Stimulated activated memory B cell treated with anti-CD40 and anti-IgM and Interleukin-4, amounts not matched to agents 10 μg/mL and 1 μg/mL and 100 μg/mL, for 72 hours (primary cell): Measurements from ENCODE around the gene NCK1.

Experiments used
- ATAC-seq: fragments of 150-1000 bp; cut with Tn5 transposase; 2 replicates; pipeline ENCODE4 v1.10.0; 2021
- H3K27ac Mint-ChIP-seq: one replicate; pipeline ENCODE4 v1.8.0; 2022; ENCODE audit warnings: mild to moderate bottlenecking, mixed read lengths
- H3K27me3 Mint-ChIP-seq: one replicate; pipeline ENCODE4 v1.8.0; 2022; ENCODE audit warnings: mixed read lengths
- H3K36me3 Mint-ChIP-seq: one replicate; pipeline ENCODE4 v1.8.0; 2022; ENCODE audit warnings: mixed read lengths
- H3K4me1 Mint-ChIP-seq: one replicate; pipeline ENCODE4 v1.8.0; 2022; ENCODE audit warnings: mixed read lengths
- H3K4me3 Mint-ChIP-seq: one replicate; pipeline ENCODE4 v1.8.0; 2022; ENCODE audit warnings: mild to moderate bottlenecking, moderate library complexity, mixed read lengths
- H3K9me3 Mint-ChIP-seq: one replicate; pipeline ENCODE4 v1.8.0; 2022; ENCODE audit warnings: mixed read lengths

Gene NCK1

DNA sequence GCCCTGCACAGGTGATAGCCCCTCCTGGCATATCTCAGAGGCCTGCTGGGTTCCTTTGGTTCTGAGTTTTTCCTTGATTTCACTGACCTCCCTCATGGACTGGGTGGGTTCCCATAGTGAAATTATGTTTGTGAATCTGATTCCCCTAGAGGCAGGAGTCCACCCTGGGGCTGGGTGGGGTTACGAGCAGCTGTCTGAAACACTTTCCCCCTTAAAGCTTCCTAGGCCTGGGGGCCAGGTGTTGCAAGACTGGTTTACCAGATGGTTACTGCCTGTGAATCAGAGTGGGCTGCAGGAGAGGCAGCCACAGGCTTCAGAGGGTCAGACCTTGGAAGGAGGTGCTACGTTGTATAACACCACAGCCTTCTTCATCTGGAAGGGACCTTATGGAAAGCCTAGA, 130.1 kb downstream of the NCK1 start:
- H3K9me3 Mint-ChIP-seq = no peaks in the 10 kb centered on the region
- H3K27me3 Mint-ChIP-seq = no peaks in the 10 kb centered on the region
- no peaks in the 10 kb centered on the region for H3K4me1 Mint-ChIP-seq
- no peak overlapping the region for H3K27ac Mint-ChIP-seq
- ATAC-seq = no peak
- no peak overlapping the region for H3K4me3 Mint-ChIP-seq
- H3K36me3 Mint-ChIP-seq = no peaks in the 10 kb centered on the region

DNA sequence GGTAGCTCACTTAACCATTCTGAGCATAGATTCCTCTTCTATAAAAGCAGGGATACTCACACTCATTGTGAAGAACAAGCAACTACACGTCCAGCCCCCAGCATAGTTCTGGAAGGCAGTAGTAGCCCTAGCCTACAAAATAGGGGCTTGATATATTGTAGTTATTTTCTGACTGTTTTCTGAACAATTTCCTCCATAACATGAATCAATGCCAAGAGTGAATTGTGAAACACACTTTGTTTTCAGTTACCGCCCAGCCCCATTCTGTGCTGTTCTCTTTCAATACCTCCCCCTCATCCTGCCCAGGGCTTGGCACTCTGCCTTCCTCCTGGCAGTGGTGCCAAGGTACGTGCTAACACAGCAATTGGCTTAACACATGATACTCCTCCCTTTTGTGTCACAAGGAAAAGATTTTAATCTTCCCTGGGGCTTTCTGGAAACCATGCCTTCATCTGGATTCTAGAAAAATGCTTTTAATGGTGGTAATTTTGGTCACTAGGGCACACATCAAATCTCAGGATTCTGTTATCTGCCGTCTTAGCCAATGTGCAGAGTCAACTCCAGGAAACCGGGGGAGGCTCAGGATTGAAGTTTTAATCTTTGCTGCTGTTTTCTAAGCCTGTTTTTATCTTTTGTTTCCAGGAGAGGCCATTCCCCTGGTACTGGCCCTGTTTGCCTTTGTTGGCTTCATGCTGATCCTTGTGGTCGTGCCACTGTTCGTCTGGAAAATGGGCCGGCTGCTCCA, 132.9 kb downstream of the NCK1 start:
- no peaks in the 10 kb centered on the region for H3K9me3 Mint-ChIP-seq
- no peak overlapping the region for H3K27ac Mint-ChIP-seq
- ATAC-seq = no peak

DNA sequence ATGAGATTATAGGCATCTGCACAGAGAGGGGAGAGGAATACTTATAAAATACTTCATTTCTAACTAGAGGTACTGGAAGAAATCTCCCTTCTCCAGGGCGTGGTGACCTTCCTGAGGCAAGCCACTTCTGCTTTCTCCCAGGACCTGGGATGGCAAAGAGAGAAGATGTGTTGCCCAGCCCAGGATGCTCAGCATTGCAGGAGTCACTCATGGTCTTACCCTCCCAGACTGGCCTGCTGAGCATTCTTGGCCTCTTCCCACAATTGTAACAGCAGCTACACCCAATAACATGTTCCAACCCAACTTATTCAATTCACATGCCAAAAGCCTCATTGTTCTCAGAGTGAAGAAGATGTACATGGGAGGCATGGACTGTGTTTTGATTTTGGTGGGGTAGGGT, 133.6 kb downstream of the NCK1 start:
- no peaks in the 10 kb centered on the region for H3K9me3 Mint-ChIP-seq
- H3K36me3 Mint-ChIP-seq = no peaks in the 10 kb centered on the region
- ATAC-seq = no peak
- no peaks in the 10 kb centered on the region for H3K27me3 Mint-ChIP-seq
- no peak overlapping the region for H3K27ac Mint-ChIP-seq
- H3K4me3 Mint-ChIP-seq = no peak overlapping the region
- no peaks in the 10 kb centered on the region for H3K4me1 Mint-ChIP-seq

More for the DNA sequence above, 132.9 kb downstream of the NCK1 start:
- Mint-ChIP-seq H3K27me3 (no peaks in the 10 kb centered on the region), H3K36me3 (no peaks in the 10 kb centered on the region), H3K4me1 (no peaks in the 10 kb centered on the region), H3K4me3 (no peak overlapping the region)
